Natural killer cell (primary cell): ENCODE results near the gene KAT2B. TPM values are rescaled to one million over a fixed set of nuclear protein-coding genes. Genes with fewer than 3 reads are reported as not detected.

Experiments
- ATAC-seq, 3 donors: fragments of 150-1000 bp in 2 of 3; fragments of 200-7000 bp in 1 of 3; cut with Tn5 transposase; 1 replicate in 1 of 3; 2 replicates in 2 of 3; pipeline ENCODE4 v1.10.0; 2021; ENCODE audit warnings: mild to moderate bottlenecking in 2 of 3, moderate library complexity in 2 of 3
- DNase-seq, 2 donors: peaks; one replicate each; pipeline versions ENCODE4 v3.0.0 to v3.0.0-alpha.2; 2013 to 2021; ENCODE audit warnings: mixed read lengths in 1 of 2
- H3K27ac ChIP-seq: one replicate; pipeline ENCODE4 v1.5.1; 2013; ENCODE audit warnings: mild to moderate bottlenecking, low read length
- H3K27me3 ChIP-seq: one replicate; pipeline ENCODE4 v1.6.1; 2013; ENCODE audit warnings: low read length; ENCODE audit not compliant: control insufficient read depth, insufficient read depth
- H3K36me3 ChIP-seq: one replicate; pipeline ENCODE4 v1.6.1; 2013; ENCODE audit warnings: low read length; ENCODE audit not compliant: control insufficient read depth, insufficient read depth
- H3K4me1 ChIP-seq: one replicate; pipeline ENCODE4 v1.6.1; 2013; ENCODE audit warnings: low read length; ENCODE audit not compliant: control insufficient read depth, insufficient read depth
- H3K4me3 ChIP-seq: one replicate; pipeline ENCODE4 v1.5.1; 2013; ENCODE audit warnings: low read length
- H3K9me3 ChIP-seq: one replicate; pipeline ENCODE4 v1.6.1; 2013; ENCODE audit warnings: low read length; ENCODE audit not compliant: control insufficient read depth, insufficient read depth
- H3K27ac Mint-ChIP-seq, 2 donors: one replicate each; pipeline ENCODE4 v1.8.0; 2022; ENCODE audit warnings: mild to moderate bottlenecking in 2 of 2, mixed read lengths in 2 of 2, moderate library complexity in 1 of 2
- H3K27me3 Mint-ChIP-seq, 2 donors: one replicate each; pipeline ENCODE4 v1.8.0; 2022; ENCODE audit warnings: low read depth in 2 of 2, mixed read lengths in 2 of 2
- H3K36me3 Mint-ChIP-seq: one replicate; pipeline ENCODE4 v1.8.0; 2022; ENCODE audit warnings: mixed read lengths
- H3K4me1 Mint-ChIP-seq, 2 donors: one replicate each; pipeline ENCODE4 v1.8.0; 2022; ENCODE audit warnings: mixed read lengths in 2 of 2
- H3K4me3 Mint-ChIP-seq: one replicate; pipeline ENCODE4 v1.8.0; 2022; ENCODE audit warnings: mild to moderate bottlenecking, moderate library complexity, mixed read lengths
- H3K9me3 Mint-ChIP-seq, 2 donors: one replicate each; pipeline ENCODE4 v1.8.0; 2022; ENCODE audit warnings: mixed read lengths in 2 of 2
- WGBS: methylation state at CpG from one replicate; pipeline ENCODE4 v1.1.7; 2013; ENCODE audit warnings: missing lambda C conversion rate; ENCODE audit not compliant: insufficient coverage; 5-methylcytosine and 5-hydroxymethylcytosine counted together
- intact Hi-C: fragments of 100-400 bp; cut with micrococcal nuclease; formaldehyde crosslinking; loops from one replicate; pipeline ENCODE4 v1.14.2; 2022
- total RNA-seq, 4 donors: library from RNA; stranded (reverse); fragments of 120-200 nt in 1 of 4; gene quantifications; one replicate each; pipeline versions ENCODE4 v1.2.3 to v1.2.4, GENCODE V29; 2013 to 2022
- TF ChIP-seq, protein P1 (sequence below): fragments of 200-600 bp; IDR thresholded peaks from one replicate; pipeline ENCODE4 v1.8.0; 2022; ENCODE audit warnings: antibody characterized with exemption

The KAT2B gene
- total RNA-seq, 3 donors from 2014 or later (not counting 1 experiment from before 2014, with no cell fraction given), result 132 to 156 (median 146) TPM

- Mint-ChIP-seq H3K4me3 (no peak overlapping the region), H3K27ac (no peak overlapping the region), H3K36me3 (no peaks in the 10 kb centered on the region), H3K27me3 (no peaks in the 10 kb centered on the region), H3K9me3 (no peaks in the 10 kb centered on the region), H3K4me1 (peaks cover 41 to 45% of the 10 kb centered on the region in 2 donors)
- Histone ChIP-seq H3K27me3 (no peaks in the 10 kb centered on the region), H3K27ac (peak overlapping the region; percentile 83), H3K9me3 (no peaks in the 10 kb centered on the region), H3K4me3 (no peak overlapping the region), H3K36me3 (no peaks in the 10 kb centered on the region), H3K4me1 (peaks cover 45% of the 10 kb centered on the region)
- TF ChIP-seq, protein P1, sequence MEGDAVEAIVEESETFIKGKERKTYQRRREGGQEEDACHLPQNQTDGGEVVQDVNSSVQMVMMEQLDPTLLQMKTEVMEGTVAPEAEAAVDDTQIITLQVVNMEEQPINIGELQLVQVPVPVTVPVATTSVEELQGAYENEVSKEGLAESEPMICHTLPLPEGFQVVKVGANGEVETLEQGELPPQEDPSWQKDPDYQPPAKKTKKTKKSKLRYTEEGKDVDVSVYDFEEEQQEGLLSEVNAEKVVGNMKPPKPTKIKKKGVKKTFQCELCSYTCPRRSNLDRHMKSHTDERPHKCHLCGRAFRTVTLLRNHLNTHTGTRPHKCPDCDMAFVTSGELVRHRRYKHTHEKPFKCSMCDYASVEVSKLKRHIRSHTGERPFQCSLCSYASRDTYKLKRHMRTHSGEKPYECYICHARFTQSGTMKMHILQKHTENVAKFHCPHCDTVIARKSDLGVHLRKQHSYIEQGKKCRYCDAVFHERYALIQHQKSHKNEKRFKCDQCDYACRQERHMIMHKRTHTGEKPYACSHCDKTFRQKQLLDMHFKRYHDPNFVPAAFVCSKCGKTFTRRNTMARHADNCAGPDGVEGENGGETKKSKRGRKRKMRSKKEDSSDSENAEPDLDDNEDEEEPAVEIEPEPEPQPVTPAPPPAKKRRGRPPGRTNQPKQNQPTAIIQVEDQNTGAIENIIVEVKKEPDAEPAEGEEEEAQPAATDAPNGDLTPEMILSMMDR, result no peak
- WGBS, result 22% methylated on average over 10 of the region's 10 CpGs
- DNase-seq (peak in 1 of 2 donors; percentile 47), ATAC-seq (peak; percentile 61 to 65 (median 64))
- intact Hi-C loops, result loop anchor here (2.0 kb wide), 1 partner anchor 26 kb away; no protein-coding TSS in a partner anchor
Observed at GRCh38 chr3:20055020-20055775, 15.0 kb downstream of the KAT2B start.

GRCh38 chr3:20055842-20056241 is 15.6 kb downstream of the KAT2B start:
- no peak for DNase-seq
- Histone ChIP-seq H3K4me1 (peaks cover 51% of the 10 kb centered on the region), H3K36me3 (no peaks in the 10 kb centered on the region), H3K27me3 (no peaks in the 10 kb centered on the region), H3K4me3 (no peak overlapping the region), H3K9me3 (no peaks in the 10 kb centered on the region), H3K27ac (peak overlapping the region; percentile 83)
- TF ChIP-seq, protein P1, result no peak
- Mint-ChIP-seq H3K4me1 (peaks cover 40 to 43% of the 10 kb centered on the region in 2 donors), H3K27ac (no peak overlapping the region), H3K36me3 (no peaks in the 10 kb centered on the region), H3K27me3 (no peaks in the 10 kb centered on the region), H3K4me3 (no peak overlapping the region), H3K9me3 (no peaks in the 10 kb centered on the region)
- 86% methylated on average over 3 of the region's 3 CpGs for WGBS
- intact Hi-C loops, result loop anchor here (2.0 kb wide), 1 partner anchor 25 kb away; no protein-coding TSS in a partner anchor
- ATAC-seq, result no peak

DNA sequence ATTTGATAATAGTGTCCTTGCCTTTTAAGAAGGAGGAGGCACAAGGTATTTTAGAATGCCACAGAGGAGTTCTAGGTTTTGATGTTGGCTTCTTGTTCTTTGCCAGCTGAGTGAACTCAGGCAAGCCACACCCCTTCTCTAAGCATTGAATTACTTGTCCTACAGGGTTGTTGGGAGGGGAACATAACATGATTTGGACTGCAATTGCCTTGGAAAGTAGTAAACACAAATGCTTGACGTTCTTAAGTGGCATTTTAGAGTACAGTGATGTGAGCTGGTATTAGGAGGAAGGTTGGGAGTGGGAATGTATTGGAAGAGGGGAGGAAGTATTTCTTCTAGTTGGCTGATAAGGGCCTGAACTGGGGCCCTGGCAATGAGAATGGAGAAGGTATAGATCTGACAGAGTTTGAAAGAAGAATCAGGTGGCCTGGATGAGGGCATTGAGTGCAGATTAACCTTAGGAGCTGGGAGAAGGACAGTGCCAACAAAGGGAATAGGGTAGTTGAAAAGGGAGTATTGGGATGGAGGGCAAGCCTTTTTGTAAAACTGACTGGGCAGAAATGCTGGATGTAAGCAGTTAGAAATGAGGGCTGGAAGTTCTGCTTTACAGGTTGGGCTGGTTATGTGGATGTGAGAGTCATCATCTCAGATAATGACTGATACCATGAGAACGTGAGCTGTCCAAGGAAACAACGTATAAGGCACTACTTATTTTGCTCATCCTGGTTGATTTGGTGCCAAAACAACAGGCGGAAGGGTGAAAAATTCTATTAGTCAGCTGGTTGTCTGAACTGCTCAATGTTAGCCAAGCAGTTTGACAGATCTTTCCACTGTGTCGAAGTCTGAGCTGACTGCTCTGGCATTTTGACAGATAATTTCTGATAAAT is 16.7 kb downstream of the KAT2B start:
- intact Hi-C loops, result no loop called here
- H3K9me3 ChIP-seq, result no peaks in the 10 kb centered on the region
- no peaks in the 10 kb centered on the region for H3K27me3 Mint-ChIP-seq

More for the DNA sequence above, 16.7 kb downstream of the KAT2B start:
- Histone ChIP-seq H3K27me3 (no peaks in the 10 kb centered on the region), H3K27ac (peak overlapping the region; percentile 1), H3K36me3 (no peaks in the 10 kb centered on the region), H3K4me3 (no peak overlapping the region), H3K4me1 (peaks cover 47% of the 10 kb centered on the region)
- WGBS, result 79% methylated on average over 5 of the region's 5 CpGs
- DNase-seq, result peak in 1 of 2 donors; percentile 36
- no peak overlapping the region for H3K27ac Mint-ChIP-seq
- no peaks in the 10 kb centered on the region for H3K9me3 Mint-ChIP-seq
- TF ChIP-seq, protein P1, result no peak
- H3K4me1 Mint-ChIP-seq, result peaks cover 36 to 39% of the 10 kb centered on the region in 2 donors
- H3K4me3 Mint-ChIP-seq, result no peak overlapping the region
- H3K36me3 Mint-ChIP-seq, result no peaks in the 10 kb centered on the region
- no peak for ATAC-seq
